GM12878 (cell line): Measurements from ENCODE around the gene PRMT3. TPM values are rescaled to one million over a fixed set of nuclear protein-coding genes. Genes with fewer than 3 reads are reported as not detected.

Source experiments
- ATAC-seq: fragments of 200-7000 bp; cut with Tn5 transposase; 3 replicates; pipeline ENCODE4 v1.9.1; 2020; ENCODE audit warnings: mild to moderate bottlenecking, moderate library complexity
- BruUV-seq: library from RNA; stranded (reverse); fragments of 400-500 nt; replicated peaks from 2 replicates; lab custom pipeline; 2021; lab: Mats Ljungman, UMichigan
- CTCF ChIA-PET: fragments of 300-600 bp; sonication (Branson Sonifier 250); formaldehyde crosslinking; extraction: SDS; loops from one replicate; lab custom pipeline; 2021; ENCODE audit warnings: inconsistent platforms; lab: Yijun Ruan, JAX
- POLR2A ChIA-PET: fragments of 350-600 bp; formaldehyde crosslinking; extraction: SDS; loops from one replicate; lab custom pipeline; 2021; ENCODE audit warnings: inconsistent platforms; lab: Charles Lee
- RAD21 ChIA-PET: fragments of 300-600 bp; sonication (Branson Sonifier 250); formaldehyde crosslinking; loops from one replicate; lab custom pipeline; 2023; ENCODE audit warnings: antibody characterized with exemption; ENCODE audit not compliant: unreplicated experiment; lab: Charles Lee
- SMC1A ChIA-PET: fragments of 300-600 bp; sonication (Branson Sonifier 250); formaldehyde crosslinking; loops from one replicate; lab custom pipeline; 2023; ENCODE audit not compliant: unreplicated experiment, uncharacterized antibody; lab: Charles Lee
- DNase-seq: peaks from one replicate; pipeline ENCODE4 v3.0.0-alpha.2; 2011; ENCODE audit warnings: low read depth, low spot score
- FAIRE-seq: peaks from 3 replicates; lab custom pipeline; 2011; peaks lifted over from hg19 to GRCh38; lab: Jason Lieb, UNC
- H2AFZ ChIP-seq: 2 replicates; pipeline ENCODE4 v1.6.0; 2011; ENCODE audit warnings: low read depth, low read length, control low read depth; ENCODE audit not compliant: control insufficient read depth
- H3K27ac ChIP-seq: 2 replicates; pipeline ENCODE4 v1.5.1; 2011; ENCODE audit warnings: control low read depth; ENCODE audit not compliant: control insufficient read depth, insufficient read depth
- H3K27me3 ChIP-seq, 2 experiments: replicated peaks in 1 of 2; 2 replicates each; pipeline versions ENCODE4 v1.6.0 to v1.6.1; 2011; ENCODE audit warnings: low read length in 1 of 2; ENCODE audit not compliant: control insufficient read depth in 2 of 2, insufficient read depth in 2 of 2
- H3K36me3 ChIP-seq, 2 experiments: 2 replicates each; pipeline ENCODE4 v1.5.1; 2011; ENCODE audit warnings: low read length in 1 of 2; ENCODE audit not compliant: control insufficient read depth in 2 of 2, insufficient read depth in 2 of 2
- H3K4me1 ChIP-seq: 2 replicates; pipeline ENCODE4 v1.6.1; 2011; ENCODE audit warnings: mild to moderate bottlenecking, low read length, moderate library complexity, mixed read lengths; ENCODE audit not compliant: control insufficient read depth, insufficient read depth
- H3K4me2 ChIP-seq: 2 replicates; pipeline ENCODE4 v1.6.0; 2011; ENCODE audit warnings: control low read depth; ENCODE audit not compliant: control insufficient read depth, insufficient read depth
- H3K4me3 ChIP-seq: fragments of 200-600 bp; sonication (generic); 2 replicates; pipeline ENCODE4 v1.5.1; 2016
- H3K79me2 ChIP-seq: 2 replicates; pipeline ENCODE4 v1.6.0; 2011; ENCODE audit warnings: low read length; ENCODE audit not compliant: control insufficient read depth, insufficient read depth
- H3K9ac ChIP-seq: 2 replicates; pipeline ENCODE4 v1.8.0; 2011; ENCODE audit warnings: low read length, control low read depth, mixed read lengths; ENCODE audit not compliant: control insufficient read depth, insufficient read depth
- H3K9me3 ChIP-seq: replicated peaks from 3 replicates; pipeline ENCODE4 v1.5.1; 2011; ENCODE audit warnings: mild to moderate bottlenecking, low read length; ENCODE audit not compliant: control insufficient read depth, insufficient read depth
- H4K20me1 ChIP-seq: 2 replicates; pipeline ENCODE4 v1.6.0; 2011; ENCODE audit not compliant: control insufficient read depth, insufficient read depth
- BRCA1 ChIP-seq: IDR thresholded peaks from 2 replicates; pipeline ENCODE4 v1.6.1; 2011; ENCODE audit warnings: low read depth, low read length, improper control_type of control experiment
- CHD4 ChIP-seq: fragments of 200-600 bp; sonication (generic); IDR thresholded peaks from 2 replicates; pipeline ENCODE4 v1.6.1; 2016; ENCODE audit warnings: mild to moderate bottlenecking
- FOS ChIP-seq: IDR thresholded peaks from 3 replicates; pipeline ENCODE4 v1.6.1; 2011; ENCODE audit warnings: borderline replicate concordance; ENCODE audit not compliant: insufficient read length; ENCODE audit errors: extremely low read depth
- NFYB ChIP-seq: IDR thresholded peaks from 2 replicates; pipeline ENCODE4 v1.6.1; 2011; ENCODE audit warnings: low read depth, mild to moderate bottlenecking, low read length, improper control_type of control experiment, moderate library complexity; ENCODE audit not compliant: insufficient read depth
- RB1 ChIP-seq: fragments of 450-650 bp; formaldehyde crosslinking; IDR thresholded peaks from 2 replicates; pipeline ENCODE4 v1.6.1; 2017; ENCODE audit warnings: mild to moderate bottlenecking, borderline replicate concordance
- REST ChIP-seq: IDR thresholded peaks from 2 replicates; pipeline ENCODE4 v1.6.1; 2012; ENCODE audit warnings: mild to moderate bottlenecking, low read depth, low read length
- RUNX3 ChIP-seq: IDR thresholded peaks from 2 replicates; pipeline ENCODE4 v1.6.1; 2012; ENCODE audit warnings: low read length, inconsistent platforms
- YBX1 ChIP-seq: fragments of 450-650 bp; IDR thresholded peaks from 2 replicates; pipeline ENCODE4 v1.6.1; 2016; ENCODE audit warnings: antibody characterized with exemption
- ZNF24 ChIP-seq: fragments of 450-650 bp; IDR thresholded peaks from 2 replicates; pipeline ENCODE4 v1.6.1; 2017; ENCODE audit warnings: antibody characterized with exemption, mild to moderate bottlenecking
- WGBS: methylation state at CpG from one replicate; pipeline ENCODE4 v1.1.6; 2016; ENCODE audit warnings: low lambda C conversion rate; ENCODE audit not compliant: insufficient replicate concordance, insufficient coverage; ENCODE audit errors: missing lambda C conversion rate; 5-methylcytosine and 5-hydroxymethylcytosine counted together
- in situ Hi-C: fragments of 300-500 bp; cut with MboI; formaldehyde crosslinking; loops from 9 replicates; pipeline ENCODE4 v1.14.3; 2018; ENCODE audit warnings: mixed read lengths
- intact Hi-C: fragments of 100-400 bp; cut with micrococcal nuclease; formaldehyde crosslinking; loops from one replicate; pipeline ENCODE4 v1.14.2; 2022; ENCODE audit not compliant: unreplicated experiment
- polyA plus RNA-seq, 11 experiments: library from polyadenylated mRNA; depleted of rRNA in 4 of 11; unstranded in 6 of 11; stranded (reverse) in 5 of 11; fragments of >200 nt; fragmentation: Nextera tagmentation in 4 of 11; fragmentation: Illumina TruSeq in 1 of 11; extraction: Ambion mirVana in 4 of 11; extraction: Trizol in 1 of 11; gene quantifications; 1 replicate in 1 of 11; 2 replicates in 10 of 11; pipeline versions ENCODE4 v1.2.1 to v1.2.3, GENCODE V29; 2011 to 2016; ENCODE audit warnings: inconsistent platforms in 2 of 11, missing spikeins in 2 of 11, low read depth in 1 of 11
- total RNA-seq, 4 experiments: library from RNA; depleted of rRNA in 3 of 4; stranded (reverse); fragments of >200 nt in 3 of 4; fragmentation: Illumina TruSeq in 1 of 4; extraction: Trizol in 1 of 4; gene quantifications; 2 replicates each; pipeline versions ENCODE4 v1.2.1 to v1.2.3, GENCODE V29; 2013 to 2021

The PRMT3 gene
- total and polyA plus RNA-seq, 10 of the 15 experiments (the other 5 are each of a cell fraction or from before 2014, with no cell fraction given), result 13.9 to 52.1 (median 27.7) TPM

GRCh38 chr11:20421946-20422345 lies 34.4 kb downstream of the PRMT3 start:
- no peak overlapping the region for H3K9ac ChIP-seq
- no TSS peak for BruUV-seq
- no peak overlapping the region for H3K4me3 ChIP-seq
- RAD21 ChIA-PET, result no interaction called here
- H3K27me3 ChIP-seq, result no peaks in the 10 kb centered on the region
- no peaks in the 10 kb centered on the region for H4K20me1 ChIP-seq
- no peak overlapping the region for H3K27ac ChIP-seq
- FAIRE-seq (no peak), ATAC-seq (no peak), DNase-seq (no peak)
- CTCF ChIA-PET, result interaction anchor here (1.0 kb wide), 1 partner anchor 188 kb away, joined by 3 read pairs; no protein-coding TSS in a partner anchor
- POLR2A ChIA-PET, result no interaction called here
- no peaks in the 10 kb centered on the region for H3K9me3 ChIP-seq
- SMC1A ChIA-PET, result no interaction called here
- no peak for TF ChIP-seq RUNX3
- H3K79me2 ChIP-seq, result no peaks in the 10 kb centered on the region
- no peak overlapping the region for H3K4me2 ChIP-seq
- H2AFZ ChIP-seq, result no peak overlapping the region
- no peaks in the 10 kb centered on the region for H3K4me1 ChIP-seq
- in situ Hi-C loops, result no loop called here
- H3K36me3 ChIP-seq, result peaks cover 2 to 3% of the 10 kb centered on the region in 2 experiments; a peak in 3 of 4 replicates
- WGBS, result 32% methylated on average over 2 of the region's 2 CpGs
- intact Hi-C loops, result no loop called here

- in situ Hi-C loops (no loop called here), intact Hi-C loops (no loop called here)
- Histone ChIP-seq H2AFZ (no peak overlapping the region), H3K79me2 (no peaks in the 10 kb centered on the region), H4K20me1 (no peaks in the 10 kb centered on the region), H3K4me2 (no peak overlapping the region), H3K27ac (no peak overlapping the region), H3K9me3 (no peaks in the 10 kb centered on the region), H3K27me3 (no peaks in the 10 kb centered on the region), H3K4me3 (no peak overlapping the region), H3K4me1 (no peaks in the 10 kb centered on the region), H3K36me3 (no peaks in the 10 kb centered on the region; a peak in 2 of 4 replicates), H3K9ac (no peak overlapping the region)
- no peak for FAIRE-seq
- ChIA-PET SMC1A (no interaction called here), CTCF (no interaction called here), POLR2A (no interaction called here), RAD21 (no interaction called here)
- WGBS, result 97% methylated on average over 5 of the region's 5 CpGs
- ATAC-seq, result no peak
- BruUV-seq, result no TSS peak
- no peak for DNase-seq
- TF ChIP-seq ZNF24, result no peak
- TF ChIP-seq REST, result no peak
- no peak for TF ChIP-seq CHD4
- TF ChIP-seq YBX1, result no peak
- no peak for TF ChIP-seq FOS
- TF ChIP-seq RB1, result no peak
- TF ChIP-seq BRCA1, result no peak
- TF ChIP-seq NFYB, result no peak
Measured at GRCh38 chr11:20429216-20429615, 41.7 kb downstream of the PRMT3 start.
